ENCODE measurements around the gene CIART. TPM values are rescaled to one million over a fixed set of nuclear protein-coding genes. Genes with fewer than 3 reads are reported as not detected.

The CIART gene
- total RNA-seq, 4 donors from 2014 or later, result 0.60 to 4.5 (median 1.5) TPM

DNA sequence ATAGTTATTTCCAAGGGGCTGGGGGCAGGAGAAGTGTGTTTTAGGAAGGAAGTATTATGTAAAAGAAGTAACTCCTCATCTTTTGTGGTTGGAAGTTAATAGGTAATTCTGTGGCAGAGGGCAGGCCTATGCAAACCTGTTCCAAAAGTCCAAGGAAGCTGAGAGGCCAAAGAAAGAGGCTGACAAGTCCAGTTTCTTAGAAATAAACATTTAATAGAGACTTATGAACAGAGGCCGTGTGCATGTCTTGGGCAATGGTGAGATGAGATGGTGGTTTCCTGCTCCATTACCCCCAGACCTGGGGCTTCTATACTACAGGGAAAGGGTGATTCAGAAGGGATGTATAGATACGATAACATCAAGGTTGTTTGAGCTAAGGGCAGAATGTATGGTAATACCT is 32.4 kb upstream of the CIART start:
- TF ChIP-seq POLR2AphosphoS5 (IDR thresholded peaks at IDR 0.05) (no peak), EP300 (IDR thresholded peaks at IDR 0.05; ENCODE audit: low read depth) (no peak), POLR2A (IDR thresholded peaks at IDR 0.05) (no peak)
- TF ChIP-seq, protein P1, sequence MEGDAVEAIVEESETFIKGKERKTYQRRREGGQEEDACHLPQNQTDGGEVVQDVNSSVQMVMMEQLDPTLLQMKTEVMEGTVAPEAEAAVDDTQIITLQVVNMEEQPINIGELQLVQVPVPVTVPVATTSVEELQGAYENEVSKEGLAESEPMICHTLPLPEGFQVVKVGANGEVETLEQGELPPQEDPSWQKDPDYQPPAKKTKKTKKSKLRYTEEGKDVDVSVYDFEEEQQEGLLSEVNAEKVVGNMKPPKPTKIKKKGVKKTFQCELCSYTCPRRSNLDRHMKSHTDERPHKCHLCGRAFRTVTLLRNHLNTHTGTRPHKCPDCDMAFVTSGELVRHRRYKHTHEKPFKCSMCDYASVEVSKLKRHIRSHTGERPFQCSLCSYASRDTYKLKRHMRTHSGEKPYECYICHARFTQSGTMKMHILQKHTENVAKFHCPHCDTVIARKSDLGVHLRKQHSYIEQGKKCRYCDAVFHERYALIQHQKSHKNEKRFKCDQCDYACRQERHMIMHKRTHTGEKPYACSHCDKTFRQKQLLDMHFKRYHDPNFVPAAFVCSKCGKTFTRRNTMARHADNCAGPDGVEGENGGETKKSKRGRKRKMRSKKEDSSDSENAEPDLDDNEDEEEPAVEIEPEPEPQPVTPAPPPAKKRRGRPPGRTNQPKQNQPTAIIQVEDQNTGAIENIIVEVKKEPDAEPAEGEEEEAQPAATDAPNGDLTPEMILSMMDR (IDR thresholded peaks at IDR 0.05), result no peak
- Histone ChIP-seq H3K4me3 (no peak overlapping the region), H3K36me3 (no peaks in the 10 kb centered on the region), H3K27ac (no peak overlapping the region), H3K27me3 (no peaks in the 10 kb centered on the region), H3K4me1 (no peaks in the 10 kb centered on the region), H3K9me3 (no peaks in the 10 kb centered on the region)
- no peak for DNase-seq
- intact Hi-C loops (cut with DNase I; ENCODE audit: low total_unique reads) (no loop called here), in situ Hi-C loops (cut with MboI; ENCODE audit: low pct_ligation_motif_present in 1 of 4, low pct_unique_long_range_greater_than_20kb in 1 of 4, low sequenced_read_pairs in 3 of 4) (no loop called here)
- 73 to 74% methylated on average over 2 of the region's 2 CpGs for WGBS, 2 donors (ENCODE audit: low coverage in 1 of 2)

- H3K27me3 ChIP-seq, result peaks cover 4% of the 10 kb centered on the region
- DNase-seq, result no peak
- H3K9me3 ChIP-seq, result no peaks in the 10 kb centered on the region
- peaks cover 8 to 34% (median 23%) of the 10 kb centered on the region in 4 donors for H3K4me1 ChIP-seq
- H3K27ac ChIP-seq, result peak overlapping the region; percentile 31 to 77 (median 74)
- H3K36me3 ChIP-seq, result no peaks in the 10 kb centered on the region
- TF ChIP-seq POLR2AphosphoS5 (IDR thresholded peaks at IDR 0.05), result no peak
- TF ChIP-seq, protein P1 (IDR thresholded peaks at IDR 0.05), result no peak
- no peak for TF ChIP-seq EP300 (IDR thresholded peaks at IDR 0.05; ENCODE audit: low read depth)
- TF ChIP-seq POLR2A (IDR thresholded peaks at IDR 0.05), result no peak
- peak overlapping the region in 1 of 4 donors; percentile 45 for H3K4me3 ChIP-seq
- 0% methylated on average over 1 of the region's 1 CpG for WGBS, 2 donors (ENCODE audit: low coverage in 1 of 2)
- intact Hi-C loops (cut with DNase I; ENCODE audit: low total_unique reads), result no loop called here
- in situ Hi-C loops (cut with MboI; ENCODE audit: low pct_ligation_motif_present in 1 of 4, low pct_unique_long_range_greater_than_20kb in 1 of 4, low sequenced_read_pairs in 3 of 4), result no loop called here
Measured at GRCh38 chr1:150256198-150256553, 26.2 kb upstream of the CIART start.

DNA sequence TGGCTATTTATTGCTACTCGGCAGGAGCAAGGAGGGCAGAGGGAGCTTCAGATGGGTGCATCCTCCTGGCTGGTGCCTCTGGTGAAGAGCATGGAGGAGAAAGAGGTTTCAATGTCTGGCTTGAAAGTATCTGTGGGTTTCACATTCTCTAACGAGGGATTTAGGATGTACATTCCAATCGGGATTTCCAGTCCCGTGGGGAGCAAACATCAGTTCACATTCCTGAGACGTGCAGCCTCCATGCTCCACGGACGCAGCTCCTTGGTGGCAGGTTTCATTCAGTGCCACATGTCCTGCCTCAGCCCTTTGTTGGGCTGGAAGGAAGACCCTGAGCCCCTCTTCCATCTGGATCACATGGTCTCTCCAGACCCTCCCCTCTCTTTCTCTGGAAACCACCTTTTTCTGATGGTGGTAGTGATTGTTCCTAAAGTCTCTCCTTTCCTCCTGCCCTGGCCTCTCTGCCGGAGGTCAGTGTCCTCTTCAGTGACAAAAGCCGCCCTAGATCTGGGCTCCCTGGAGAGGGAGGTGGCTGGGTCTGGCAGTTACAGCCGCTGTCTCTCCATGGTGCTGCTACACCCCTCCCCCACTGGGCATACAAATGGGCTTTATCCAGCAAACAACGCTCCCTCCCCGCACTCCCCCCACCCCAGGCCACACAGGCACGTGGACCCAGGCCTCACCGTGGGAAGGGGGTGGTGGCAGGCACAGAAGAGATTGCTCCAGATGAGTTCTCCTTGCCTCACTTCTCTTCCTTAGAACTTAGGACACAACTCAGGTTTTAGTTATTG is 25.6 kb upstream of the CIART start:
- in situ Hi-C loops (cut with MboI; ENCODE audit: low pct_ligation_motif_present in 1 of 4, low pct_unique_long_range_greater_than_20kb in 1 of 4, low sequenced_read_pairs in 3 of 4), result no loop called here
- peaks cover 4% of the 10 kb centered on the region for H3K27me3 ChIP-seq
- TF ChIP-seq EP300 (IDR thresholded peaks at IDR 0.05; ENCODE audit: low read depth) (no peak), POLR2AphosphoS5 (IDR thresholded peaks at IDR 0.05) (no peak), POLR2A (IDR thresholded peaks at IDR 0.05) (no peak)
- TF ChIP-seq, protein P1 (IDR thresholded peaks at IDR 0.05), result no peak
- H3K9me3 ChIP-seq, result no peaks in the 10 kb centered on the region
- no peaks in the 10 kb centered on the region for H3K36me3 ChIP-seq
- WGBS, 2 donors (ENCODE audit: low coverage in 1 of 2), result 20 to 41% methylated on average over 1 to 14 of the region's 14 CpGs
- intact Hi-C loops (cut with DNase I; ENCODE audit: low total_unique reads), result no loop called here
- DNase-seq, result no peak
- no peak overlapping the region for H3K4me3 ChIP-seq
- peaks cover 8 to 34% (median 23%) of the 10 kb centered on the region in 4 donors for H3K4me1 ChIP-seq
- peak overlapping the region in 3 of 4 donors; percentile 31 to 75 (median 74) for H3K27ac ChIP-seq

DNA sequence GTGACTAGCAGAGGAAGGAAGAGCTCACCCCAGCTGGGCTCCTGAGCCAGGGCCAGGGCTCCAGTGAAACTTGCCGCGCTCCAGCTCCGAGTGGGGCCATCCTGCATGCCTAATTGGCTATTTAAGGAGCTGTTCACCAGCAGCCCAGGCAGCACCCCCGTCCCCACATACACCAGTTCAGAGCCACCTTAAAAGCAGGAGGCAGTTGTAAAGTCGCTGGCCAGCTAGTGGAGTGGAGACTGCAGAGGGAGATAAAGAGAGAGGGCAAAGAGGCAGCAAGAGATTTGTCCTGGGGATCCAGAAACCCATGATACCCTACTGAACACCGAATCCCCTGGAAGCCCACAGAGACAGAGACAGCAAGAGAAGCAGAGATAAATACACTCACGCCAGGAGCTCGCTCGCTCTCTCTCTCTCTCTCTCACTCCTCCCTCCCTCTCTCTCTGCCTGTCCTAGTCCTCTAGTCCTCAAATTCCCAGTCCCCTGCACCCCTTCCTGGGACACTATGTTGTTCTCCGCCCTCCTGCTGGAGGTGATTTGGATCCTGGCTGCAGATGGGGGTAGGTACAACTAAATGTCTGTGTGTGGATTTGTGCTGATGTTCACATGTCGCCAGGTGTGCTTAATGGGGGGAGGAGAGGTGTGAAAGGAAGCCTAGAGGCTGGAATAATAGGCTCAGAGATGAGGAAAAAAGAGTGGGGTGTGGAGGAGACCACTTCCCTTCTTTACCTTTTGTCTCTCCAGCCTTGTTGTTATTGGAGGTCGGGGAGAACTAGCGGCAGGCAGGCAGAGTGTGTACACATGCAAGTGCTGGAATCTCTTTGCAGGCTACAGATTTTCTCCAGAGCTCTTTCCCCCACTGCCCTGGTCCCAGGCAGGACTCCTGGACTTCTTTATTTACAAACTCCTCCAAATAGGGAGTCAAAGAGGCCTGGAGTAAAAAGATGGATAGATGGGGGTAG is 24.4 kb upstream of the CIART start, which contains the start of gene CA14:
TSS of gene CA14 (plus strand) at position 151 of the 962 bp plus-strand sequence. CDS start at position 506, 355 bp downstream.
- Histone ChIP-seq H3K4me1 (peaks cover 8 to 34% (median 23%) of the 10 kb centered on the region in 4 donors), H3K27ac (peak within 1 kb of the TSS in 3 of 4 donors; percentile 31 to 75 (median 74)), H3K4me3 (no peak within 1 kb of the TSS), H3K27me3 (peaks cover 4% of the 10 kb centered on the region), H3K36me3 (no peaks in the 10 kb centered on the region), H3K9me3 (no peaks in the 10 kb centered on the region)
- intact Hi-C loops (cut with DNase I; ENCODE audit: low total_unique reads) (no loop called here), in situ Hi-C loops (cut with MboI; ENCODE audit: low pct_ligation_motif_present in 1 of 4, low pct_unique_long_range_greater_than_20kb in 1 of 4, low sequenced_read_pairs in 3 of 4) (no loop called here)
- 46 to 55% methylated on average over 4 to 12 of the region's 13 CpGs for WGBS, 2 donors (ENCODE audit: low coverage in 1 of 2)
- DNase-seq, result no peak
- TF ChIP-seq, protein P1 (IDR thresholded peaks at IDR 0.05), result no peak
- TF ChIP-seq POLR2AphosphoS5 (IDR thresholded peaks at IDR 0.05) (no peak), POLR2A (IDR thresholded peaks at IDR 0.05) (no peak), EP300 (IDR thresholded peaks at IDR 0.05; ENCODE audit: low read depth) (no peak)
